Measurements from ENCODE around the gene RETREG3. TPM values are rescaled to one million over a fixed set of nuclear protein-coding genes. Genes with fewer than 3 reads are reported as not detected.

The RETREG3 gene
- polyA plus RNA-seq, 1 of the 3 experiments (the other 2 are of a cell fraction) = 13.3 TPM

- Histone ChIP-seq H3K27ac (ENCODE audit: low read depth in 2 of 2, low read length in 1 of 2) (no peak overlapping the region), H3K4me3 (ENCODE audit: low read depth in 2 of 2, low read length in 1 of 2) (no peak overlapping the region), H3K79me2 (ENCODE audit: insufficient read depth) (peaks cover 26% of the 10 kb centered on the region), H3K9me3 (no peaks in the 10 kb centered on the region), H3K4me1 (ENCODE audit: control insufficient read depth in 1 of 2, insufficient read depth in 2 of 2, low read depth in 1 of 2, low read length in 1 of 2) (peaks cover 12 to 21% of the 10 kb centered on the region in 2 experiments; a peak in 2 of 4 replicates), H3K4me2 (no peak overlapping the region), H3K36me3 (replicated peaks in 1 of 2; ENCODE audit: control insufficient read depth in 1 of 2, insufficient read depth in 2 of 2, low read length in 1 of 2) (peaks cover 5 to 17% of the 10 kb centered on the region in 2 experiments), H3F3A (replicated peaks; ENCODE audit: insufficient read depth) (peaks cover 28% of the 10 kb centered on the region), H3K9ac (no peak overlapping the region), H2AFZ (ENCODE audit: low read depth) (no peak overlapping the region), H3K9me2 (no peaks in the 10 kb centered on the region), H3K27me3 (ENCODE audit: insufficient read depth) (no peaks in the 10 kb centered on the region), H4K20me1 (ENCODE audit: insufficient read depth) (no peaks in the 10 kb centered on the region)
- ChIA-PET CTCF (interaction anchor here (0.7 to 11.0 kb wide), 3 partner anchors 19 to 80 kb away, joined by 3 to 121 read pairs (median 36); partner anchors contain the start of genes PLEKHH3 and PSMC3IP), POLR2A (interaction anchor here (1.4 to 1.9 kb wide), 3 partner anchors 19 to 80 kb away, joined by 8 read pairs; partner anchors contain the start of genes PLEKHH3 and PSMC3IP)
- DNase-seq = no peak
- WGBS (ENCODE audit: low lambda C conversion rate) = 94% methylated on average over 9 of the region's 9 CpGs
- TF ChIP-seq TEAD4 (IDR thresholded peaks at IDR 0.05; ENCODE audit: borderline replicate concordance, insufficient read depth) (no peak), NRF1 (IDR thresholded peaks at IDR 0.05; ENCODE audit: low read depth, low read length) (no peak), POLR2AphosphoS5 (IDR thresholded peaks at IDR 0.05; ENCODE audit: low read depth, low read length) (no peak), ELF1 (IDR thresholded peaks at IDR 0.05) (no peak), IRF3 (IDR thresholded peaks at IDR 0.05; ENCODE audit: low read depth, low read length) (no peak), EZH2phosphoT487 (IDR thresholded peaks at IDR 0.05; ENCODE audit: borderline replicate concordance, low read depth) (no peak), GATA2 (CRISPR knock-in tag; IDR thresholded peaks at IDR 0.05) (no peak), FOSL2 (IDR thresholded peaks at IDR 0.05; ENCODE audit: borderline replicate concordance, low read depth) (no peak), ZBTB33 (IDR thresholded peaks at IDR 0.05; ENCODE audit: borderline replicate concordance, low read depth) (no peak), TCF12 (IDR thresholded peaks at IDR 0.05) (no peak), SIN3A (IDR thresholded peaks at IDR 0.05; ENCODE audit: borderline replicate concordance, low read depth, low read length) (no peak)
Observed at GRCh38 chr17:42657824-42658588, 48.8 kb upstream of the RETREG3 start.

GRCh38 chr17:42655528-42655927, 46.4 kb upstream of the RETREG3 start:
- Histone ChIP-seq H3K79me2 (ENCODE audit: insufficient read depth) (peaks cover 9% of the 10 kb centered on the region; the same call in 1 of the 2 replicates), H3K4me2 (no peak overlapping the region), H4K20me1 (ENCODE audit: insufficient read depth) (no peaks in the 10 kb centered on the region), H3K9ac (no peak overlapping the region), H3K9me2 (no peaks in the 10 kb centered on the region), H3K4me1 (ENCODE audit: control insufficient read depth in 1 of 2, insufficient read depth in 2 of 2, low read depth in 1 of 2, low read length in 1 of 2) (peaks cover 4 to 20% of the 10 kb centered on the region in 2 experiments; a peak in 2 of 4 replicates), H3K27ac (ENCODE audit: low read depth in 2 of 2, low read length in 1 of 2) (no peak overlapping the region), H3K36me3 (replicated peaks in 1 of 2; ENCODE audit: control insufficient read depth in 1 of 2, insufficient read depth in 2 of 2, low read length in 1 of 2) (no peaks in the 10 kb centered on the region), H3F3A (replicated peaks; ENCODE audit: insufficient read depth) (peaks cover 24% of the 10 kb centered on the region), H3K27me3 (ENCODE audit: insufficient read depth) (no peaks in the 10 kb centered on the region), H3K9me3 (no peaks in the 10 kb centered on the region), H3K4me3 (ENCODE audit: low read depth in 2 of 2, low read length in 1 of 2) (no peak overlapping the region), H2AFZ (ENCODE audit: low read depth) (no peak overlapping the region)
- POLR2A ChIA-PET = interaction anchor here (1.0 kb wide), 1 partner anchor 24 kb away, joined by 3 read pairs; no protein-coding TSS in a partner anchor
- 85% methylated on average over 2 of the region's 2 CpGs for WGBS (ENCODE audit: low lambda C conversion rate)
- TF ChIP-seq SIN3A (IDR thresholded peaks at IDR 0.05; ENCODE audit: borderline replicate concordance, low read depth, low read length) (no peak), MAX (IDR thresholded peaks at IDR 0.05; ENCODE audit: low read depth) (0 out of 2 replicates have a peak, but pooled peaks have one; percentile 15)
- CTCF ChIA-PET = interaction anchor here (0.8 to 2.5 kb wide), 3 partner anchors 19 to 77 kb away, joined by 3 to 10 read pairs (median 7); no protein-coding TSS in a partner anchor
- no peak for DNase-seq
